ENCODE results near the gene IFT22.
"Not testable (repeated sequence)": the region's sequence is repeated elsewhere in the genome, so short reads cannot be mapped to it uniquely, and the experiment has no call there.

The IFT22 gene

DNA sequence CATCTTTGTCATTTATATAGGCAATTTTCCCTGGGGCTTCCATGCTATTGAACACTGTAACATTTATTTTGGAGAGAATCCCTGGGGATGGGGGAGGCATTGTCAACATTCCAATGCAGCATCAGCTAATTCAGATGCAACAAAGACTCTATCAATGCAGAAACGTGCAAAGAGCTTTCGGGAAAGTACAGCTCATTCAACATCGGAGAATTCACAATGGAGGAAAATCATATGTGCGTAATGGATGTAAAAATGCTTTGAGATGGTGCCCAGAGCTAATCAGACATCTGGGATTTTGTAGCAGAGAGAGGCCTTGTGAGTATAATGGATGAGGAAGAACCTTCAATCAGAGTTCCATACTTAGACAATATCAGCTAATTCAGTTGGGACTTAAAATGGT lies 48.4 kb downstream of the IFT22 start:
- DNase-seq, result no peak

DNA sequence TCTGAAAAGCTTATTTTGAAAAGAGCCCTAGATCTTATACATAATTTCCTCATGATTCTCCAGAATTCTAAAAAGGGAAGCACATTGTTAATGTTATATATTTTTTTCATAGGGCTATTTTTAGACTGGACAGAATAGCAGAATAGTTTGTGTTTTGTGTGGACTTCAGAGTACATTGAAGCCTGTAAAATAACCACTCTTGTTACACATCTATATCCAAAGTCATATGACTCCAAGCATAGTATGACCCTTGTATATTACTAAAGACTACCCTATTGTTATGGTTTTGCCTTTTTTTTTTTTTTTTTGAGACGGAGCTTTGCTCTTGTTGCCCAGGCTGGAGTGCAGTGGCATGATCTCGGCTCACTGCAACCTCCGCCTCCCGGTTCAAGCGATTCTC lies 50.6 kb downstream of the IFT22 start:
- DNase-seq, result no peak

GRCh38 chr7:101269664-101270063 lies 51.9 kb downstream of the IFT22 start:
- DNase-seq, result no peak

- DNase-seq, result no peak
Observed at GRCh38 chr7:101265622-101266516, 55.7 kb downstream of the IFT22 start.

DNA sequence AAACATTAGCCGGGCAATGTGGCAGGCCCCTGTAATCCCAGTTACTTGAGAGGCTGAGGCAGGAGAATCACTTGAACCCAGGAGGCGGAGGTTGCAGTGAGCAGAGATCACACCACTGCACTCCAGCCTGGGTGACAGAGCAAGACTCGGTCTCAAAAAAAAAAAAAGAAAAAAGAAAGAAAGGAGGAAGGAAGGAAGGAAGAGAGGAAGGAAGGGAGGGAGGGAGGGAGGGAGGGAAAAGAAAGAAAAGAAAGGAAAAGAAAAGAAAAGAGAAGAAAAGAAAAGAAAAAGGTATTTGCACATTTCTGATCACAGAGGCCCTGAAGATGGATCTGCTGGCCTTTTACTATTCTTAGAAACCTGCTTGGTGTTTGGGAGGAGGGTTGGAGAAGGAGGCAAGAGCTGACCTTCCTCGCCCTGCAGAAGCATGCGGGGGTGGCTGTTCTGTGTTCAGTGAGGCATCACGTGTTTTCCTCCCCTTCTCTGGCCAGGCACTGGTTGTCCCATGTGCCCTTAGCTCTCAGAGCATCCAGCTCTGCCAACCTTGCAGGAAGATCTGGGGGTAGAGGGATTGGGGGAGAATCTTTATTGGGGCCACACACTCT lies 57.4 kb downstream of the IFT22 start:
- not testable (repeated sequence) for DNase-seq
